DND-41 (cell line): ENCODE results near the gene LIX1.

Experiments used
- ATAC-seq: fragments of 200-7000 bp; cut with Tn5 transposase; 3 replicates; pipeline ENCODE4 v1.9.1; 2021; ENCODE audit warnings: low read depth; ENCODE audit not compliant: insufficient read depth
- DNase-seq: peaks from one replicate; pipeline ENCODE4 v3.0.0-alpha.2; 2020
- H2AFZ ChIP-seq: 2 replicates; pipeline ENCODE4 v1.6.0; 2012; ENCODE audit warnings: low read depth, low read length
- H3K27ac ChIP-seq: 2 replicates; pipeline ENCODE4 v1.5.1; 2012; ENCODE audit warnings: low read length, inconsistent platforms
- H3K27me3 ChIP-seq: fragments of 200-600 bp; sonication (generic); 2 replicates; pipeline ENCODE4 v1.6.0; 2012; ENCODE audit warnings: low read length, mild to moderate bottlenecking, inconsistent platforms; ENCODE audit not compliant: insufficient read depth, poor library complexity
- H3K36me3 ChIP-seq: 2 replicates; pipeline ENCODE4 v1.5.1; 2012; ENCODE audit warnings: low read length, inconsistent platforms; ENCODE audit not compliant: insufficient read depth
- H3K4me1 ChIP-seq: 2 replicates; pipeline ENCODE4 v1.5.1; 2012; ENCODE audit warnings: mild to moderate bottlenecking, low read length; ENCODE audit not compliant: insufficient read depth
- H3K4me2 ChIP-seq: 2 replicates; pipeline ENCODE4 v1.6.0; 2012; ENCODE audit warnings: mild to moderate bottlenecking, moderate library complexity, low read length, inconsistent platforms; ENCODE audit not compliant: insufficient read depth
- H3K4me3 ChIP-seq, 2 experiments: fragments of 200-600 bp in 1 of 2; shearing (Covaris generic) in 1 of 2; 2 replicates each; pipeline ENCODE4 v1.5.1; 2012 to 2016; ENCODE audit warnings: inconsistent platforms in 2 of 2, low read length in 2 of 2, mild to moderate bottlenecking in 2 of 2, low read depth in 1 of 2, moderate library complexity in 1 of 2
- H3K79me2 ChIP-seq: 2 replicates; pipeline ENCODE4 v1.6.0; 2012; ENCODE audit warnings: low read length, inconsistent platforms; ENCODE audit not compliant: insufficient read depth
- H3K9ac ChIP-seq: 2 replicates; pipeline ENCODE4 v1.6.0; 2012; ENCODE audit warnings: low read depth, mild to moderate bottlenecking, inconsistent platforms, low read length, moderate library complexity
- H3K9me3 ChIP-seq: 2 replicates; pipeline ENCODE4 v1.5.1; 2012; ENCODE audit warnings: low read length, moderate library complexity, mild to moderate bottlenecking, inconsistent platforms; ENCODE audit not compliant: insufficient read depth, severe bottlenecking
- H4K20me1 ChIP-seq: 2 replicates; pipeline ENCODE4 v1.6.0; 2012; ENCODE audit warnings: low read length; ENCODE audit not compliant: insufficient read depth
- CTCF ChIP-seq: IDR thresholded peaks from 2 replicates; pipeline ENCODE4 v1.5.1; 2012; ENCODE audit warnings: borderline replicate concordance, low read length, moderate library complexity, mild to moderate bottlenecking; ENCODE audit not compliant: poor library complexity, severe bottlenecking; ENCODE audit errors: extremely low read depth
- EZH2 ChIP-seq: IDR thresholded peaks from 3 replicates; pipeline ENCODE4 v1.6.1; 2012; ENCODE audit warnings: borderline replicate concordance, low read depth, mild to moderate bottlenecking, moderate library complexity, low read length, inconsistent platforms; ENCODE audit not compliant: severe bottlenecking

The LIX1 gene

DNA sequence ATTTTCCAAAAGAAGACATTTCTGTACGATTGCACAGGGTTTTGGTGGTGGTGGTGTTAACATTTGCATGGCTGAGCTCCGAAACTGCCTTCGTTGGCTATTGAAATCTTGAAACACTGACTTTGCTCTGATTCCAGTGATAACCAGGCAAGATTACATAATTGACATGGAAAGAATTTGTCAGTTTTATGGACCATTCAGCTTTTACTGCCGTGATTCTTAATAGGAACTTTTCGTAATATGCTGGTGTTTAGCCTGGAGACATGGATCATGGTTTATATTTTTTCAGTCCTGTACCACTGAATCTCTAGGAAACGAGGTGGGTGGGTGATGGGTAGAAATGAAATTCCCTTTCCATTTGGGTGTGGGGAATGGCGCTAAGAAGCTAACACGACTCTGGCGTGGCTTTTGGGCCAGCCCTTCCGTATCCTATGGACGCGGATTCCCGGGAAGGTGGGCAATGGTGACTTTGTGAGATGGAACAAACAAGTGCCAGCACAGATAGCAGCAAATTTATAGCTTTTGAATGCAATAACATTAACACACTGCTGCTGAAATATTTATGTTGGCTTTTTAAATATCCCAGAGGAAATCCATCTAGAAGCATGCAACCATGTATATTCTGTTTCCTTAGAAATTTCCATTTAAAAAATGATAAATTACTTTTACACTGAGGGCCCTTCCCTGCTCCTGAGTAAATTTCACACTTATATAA, 36.8 kb downstream of the LIX1 start:
- H4K20me1 ChIP-seq: no peaks in the 10 kb centered on the region
- TF ChIP-seq EZH2: no peak
- no peak for TF ChIP-seq CTCF
- H3K9ac ChIP-seq: no peak overlapping the region
- no peaks in the 10 kb centered on the region for H3K79me2 ChIP-seq
- no peaks in the 10 kb centered on the region for H3K36me3 ChIP-seq
- no peaks in the 10 kb centered on the region for H3K4me1 ChIP-seq
- no peak overlapping the region for H3K4me3 ChIP-seq
- no peak overlapping the region for H3K4me2 ChIP-seq
- no peak for ATAC-seq
- no peak overlapping the region for H2AFZ ChIP-seq
- H3K9me3 ChIP-seq: no peaks in the 10 kb centered on the region
- H3K27me3 ChIP-seq: no peaks in the 10 kb centered on the region
- no peak for DNase-seq
- no peak overlapping the region for H3K27ac ChIP-seq

DNA sequence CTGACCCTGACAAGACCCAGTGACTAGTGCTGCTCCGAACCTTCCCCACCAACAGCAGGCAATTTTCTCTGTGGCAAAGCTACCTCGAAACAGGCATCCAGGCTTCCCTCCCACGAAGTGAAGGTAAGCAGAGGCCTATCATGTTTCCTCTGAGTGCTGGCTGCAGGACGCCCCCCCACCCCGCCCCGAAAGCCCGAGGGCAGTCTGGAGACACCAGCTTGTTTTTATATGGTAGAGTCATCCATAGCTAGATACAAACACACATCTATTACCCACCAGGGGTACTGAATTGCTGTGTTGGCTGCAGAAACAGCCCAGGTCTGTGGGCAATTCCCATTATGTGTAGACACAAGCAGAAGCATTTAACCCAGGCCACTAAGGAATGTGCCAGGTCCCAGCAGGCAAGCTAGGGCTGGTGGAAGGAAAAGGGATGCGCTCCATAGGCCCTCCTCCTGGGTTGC, 40.4 kb downstream of the LIX1 start:
- Histone ChIP-seq H3K27me3 (no peaks in the 10 kb centered on the region), H3K4me2 (no peak overlapping the region), H3K4me1 (no peaks in the 10 kb centered on the region), H3K79me2 (no peaks in the 10 kb centered on the region), H3K9me3 (no peaks in the 10 kb centered on the region), H3K36me3 (no peaks in the 10 kb centered on the region), H2AFZ (no peak overlapping the region), H3K4me3 (no peak overlapping the region), H3K9ac (no peak overlapping the region), H3K27ac (no peak overlapping the region), H4K20me1 (no peaks in the 10 kb centered on the region)
- no peak for ATAC-seq
- DNase-seq: no peak
- no peak for TF ChIP-seq CTCF

GRCh38 chr5:97101189-97101910, 41.1 kb downstream of the LIX1 start:
- Histone ChIP-seq H3K9me3 (no peaks in the 10 kb centered on the region), H3K27me3 (no peaks in the 10 kb centered on the region), H3K4me2 (no peak overlapping the region), H3K4me1 (no peaks in the 10 kb centered on the region), H3K4me3 (no peak overlapping the region), H3K36me3 (no peaks in the 10 kb centered on the region), H3K9ac (no peak overlapping the region), H3K79me2 (no peaks in the 10 kb centered on the region), H2AFZ (no peak overlapping the region), H3K27ac (no peak overlapping the region), H4K20me1 (no peaks in the 10 kb centered on the region)
- no peak for DNase-seq
- no peak for ATAC-seq
- TF ChIP-seq EZH2: no peak
- TF ChIP-seq CTCF: no peak
